GM13976 (cell line): Measurements from ENCODE around the gene CHPF.

Experiments
- DNase-seq: peaks from one replicate; pipeline ENCODE4 v3.0.0; 2012; ENCODE audit warnings: low spot score
- in situ Hi-C: fragments of 300-500 bp; cut with MboI; formaldehyde crosslinking; loops from one replicate; pipeline ENCODE4 v1.12.0; 2022; ENCODE audit warnings: low sequenced_read_pairs, mixed read lengths, inconsistent platforms; ENCODE audit not compliant: unreplicated experiment
- TF ChIP-seq, protein P1 (sequence below): IDR thresholded peaks from 2 replicates; pipeline ENCODE4 v1.5.1; 2012; ENCODE audit warnings: borderline replicate concordance, mild to moderate bottlenecking; ENCODE audit not compliant: insufficient read depth; ENCODE audit errors: extremely low read depth, missing control alignments, control extremely low read depth

CHPF gene

DNA sequence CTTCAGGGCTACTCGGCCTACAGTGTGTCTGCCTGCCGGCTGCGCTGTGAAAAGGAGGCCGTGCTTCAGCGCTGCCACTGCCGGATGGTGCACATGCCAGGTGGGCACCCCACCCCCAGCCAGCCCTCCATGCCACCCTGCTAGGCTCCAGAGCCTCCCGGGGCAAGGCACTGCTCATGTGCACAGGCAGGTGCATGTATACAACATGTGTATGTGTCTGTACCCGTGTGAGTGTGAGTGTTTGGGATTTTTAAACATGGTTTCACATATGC, 11.3 kb downstream of the CHPF start:
- in situ Hi-C loops = loop anchor here (5.0 to 10.0 kb wide), 2 partner anchors 130 to 162 kb away; no protein-coding TSS in a partner anchor
- TF ChIP-seq, protein P1, sequence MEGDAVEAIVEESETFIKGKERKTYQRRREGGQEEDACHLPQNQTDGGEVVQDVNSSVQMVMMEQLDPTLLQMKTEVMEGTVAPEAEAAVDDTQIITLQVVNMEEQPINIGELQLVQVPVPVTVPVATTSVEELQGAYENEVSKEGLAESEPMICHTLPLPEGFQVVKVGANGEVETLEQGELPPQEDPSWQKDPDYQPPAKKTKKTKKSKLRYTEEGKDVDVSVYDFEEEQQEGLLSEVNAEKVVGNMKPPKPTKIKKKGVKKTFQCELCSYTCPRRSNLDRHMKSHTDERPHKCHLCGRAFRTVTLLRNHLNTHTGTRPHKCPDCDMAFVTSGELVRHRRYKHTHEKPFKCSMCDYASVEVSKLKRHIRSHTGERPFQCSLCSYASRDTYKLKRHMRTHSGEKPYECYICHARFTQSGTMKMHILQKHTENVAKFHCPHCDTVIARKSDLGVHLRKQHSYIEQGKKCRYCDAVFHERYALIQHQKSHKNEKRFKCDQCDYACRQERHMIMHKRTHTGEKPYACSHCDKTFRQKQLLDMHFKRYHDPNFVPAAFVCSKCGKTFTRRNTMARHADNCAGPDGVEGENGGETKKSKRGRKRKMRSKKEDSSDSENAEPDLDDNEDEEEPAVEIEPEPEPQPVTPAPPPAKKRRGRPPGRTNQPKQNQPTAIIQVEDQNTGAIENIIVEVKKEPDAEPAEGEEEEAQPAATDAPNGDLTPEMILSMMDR = no peak
- no peak for DNase-seq

DNA sequence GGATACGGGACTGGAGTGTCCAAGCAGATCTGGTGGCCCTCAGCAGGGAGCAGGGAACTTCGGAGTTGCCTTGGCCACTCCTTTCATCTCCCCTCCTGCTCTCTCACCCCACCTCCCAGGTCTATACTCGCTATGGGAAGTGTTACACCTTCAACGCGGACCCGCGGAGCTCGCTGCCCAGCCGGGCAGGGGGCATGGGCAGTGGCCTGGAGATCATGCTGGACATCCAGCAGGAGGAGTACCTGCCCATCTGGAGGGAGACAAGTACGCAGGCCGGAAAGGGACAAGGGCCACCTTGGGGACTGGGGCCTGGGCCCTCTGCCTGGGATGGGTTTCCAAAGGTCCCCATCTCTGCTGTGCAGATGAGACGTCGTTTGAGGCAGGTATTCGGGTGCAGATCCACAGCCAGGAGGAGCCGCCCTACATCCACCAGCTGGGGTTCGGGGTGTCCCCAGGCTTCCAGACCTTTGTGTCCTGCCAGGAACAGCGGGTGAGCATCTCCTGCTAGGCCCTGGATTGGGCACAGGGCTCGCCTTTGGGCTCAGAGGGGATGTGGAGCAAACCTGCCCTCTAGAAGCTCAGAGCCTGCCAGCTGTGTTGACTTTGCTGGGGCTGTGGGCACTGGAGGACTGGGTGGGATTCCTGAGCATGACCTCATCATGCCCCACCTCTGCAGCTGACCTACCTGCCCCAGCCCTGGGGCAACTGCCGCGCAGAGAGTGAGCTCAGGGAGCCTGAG, 11.8 kb downstream of the CHPF start:
- in situ Hi-C loops = loop anchor here (5.0 to 10.0 kb wide), 2 partner anchors 130 to 163 kb away; no protein-coding TSS in a partner anchor
- DNase-seq = no peak
- TF ChIP-seq, protein P1 = no peak

DNA sequence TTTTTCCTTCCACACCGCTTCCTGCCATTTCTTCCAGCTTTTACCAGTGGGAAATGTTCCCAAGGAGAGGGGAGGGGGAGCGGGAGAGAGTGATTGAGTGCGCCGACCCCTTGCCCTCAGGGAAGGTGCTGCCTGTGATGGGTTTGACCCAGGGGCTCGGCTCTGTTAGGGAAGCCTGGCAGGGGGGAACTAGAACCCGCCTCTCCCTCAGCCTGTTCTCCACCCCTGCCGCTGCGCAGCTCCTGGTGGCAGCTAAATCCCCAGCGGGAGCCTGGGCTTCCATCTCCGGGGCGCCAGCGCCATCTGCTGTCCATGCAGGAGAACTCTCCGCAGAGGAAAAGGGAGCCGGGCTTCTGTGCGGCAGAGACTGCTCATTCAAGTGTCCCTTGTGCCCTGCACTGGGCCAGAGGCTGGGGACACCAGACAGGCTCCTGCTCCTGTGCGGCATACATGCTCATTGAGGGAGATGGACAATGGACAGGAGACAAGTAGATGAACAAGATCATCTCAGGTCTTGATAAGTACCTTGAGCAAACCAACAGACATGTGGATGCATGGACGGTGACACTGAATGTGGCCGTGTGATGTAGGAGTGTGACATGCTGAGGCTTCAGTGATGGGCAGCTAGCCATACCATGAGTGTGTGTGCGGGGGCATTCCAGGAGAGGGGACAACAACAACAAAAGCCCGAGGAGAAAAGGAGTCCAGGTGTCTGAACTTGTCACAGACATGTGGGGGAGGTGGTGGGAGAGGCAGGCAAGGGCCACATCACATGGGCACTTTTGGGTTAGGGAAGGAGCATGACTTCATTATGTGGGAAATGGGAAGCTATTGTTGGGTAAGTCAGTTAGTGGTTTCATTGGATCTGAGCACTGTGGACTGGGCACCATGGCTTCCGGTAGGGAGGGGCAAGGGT, 13.3 kb downstream of the CHPF start:
- DNase-seq = peak; percentile 94
- in situ Hi-C loops = loop anchor here (5.0 to 10.0 kb wide), 2 partner anchors 128 to 164 kb away; no protein-coding TSS in a partner anchor
- TF ChIP-seq, protein P1 = peak; percentile 87

DNA sequence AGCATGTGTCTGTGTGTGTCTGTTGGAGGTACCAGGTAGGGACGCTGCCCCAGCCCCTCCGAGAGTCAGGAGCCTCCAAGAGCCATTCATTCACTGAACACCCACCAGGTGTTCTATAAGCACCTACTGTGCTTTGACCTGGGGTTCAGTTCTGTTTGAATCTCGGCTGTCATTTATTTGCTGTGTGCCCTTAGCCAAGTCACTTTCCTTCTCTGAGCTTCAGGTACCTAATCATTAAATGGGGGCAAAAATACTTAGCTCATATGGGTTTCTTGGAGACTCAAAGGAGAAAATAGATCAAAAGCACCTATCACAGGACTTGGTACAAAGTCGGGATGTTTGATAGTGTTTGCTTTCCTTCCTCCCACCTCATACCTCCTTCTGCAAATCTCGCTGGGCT, 16.1 kb downstream of the CHPF start:
- no peak for DNase-seq
- in situ Hi-C loops = no loop called here
- TF ChIP-seq, protein P1 = no peak

DNA sequence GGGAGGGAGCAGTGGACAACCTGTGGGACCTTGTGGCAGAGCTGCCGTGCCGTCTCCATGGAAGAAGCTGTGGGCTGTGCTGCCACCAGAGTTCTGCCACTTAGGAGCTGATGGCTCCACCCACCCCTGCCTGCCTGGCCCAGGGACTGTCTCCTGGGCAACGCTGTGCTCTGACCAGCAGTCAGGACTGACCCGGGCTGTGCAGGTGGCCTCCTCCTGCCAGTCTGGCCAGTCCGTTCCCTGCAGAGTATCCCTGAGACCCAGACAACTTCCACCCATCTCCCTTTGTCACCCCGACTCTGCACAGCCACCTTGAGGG, 16.6 kb downstream of the CHPF start:
- TF ChIP-seq, protein P1 = no peak
- in situ Hi-C loops = no loop called here
- DNase-seq = no peak

DNA sequence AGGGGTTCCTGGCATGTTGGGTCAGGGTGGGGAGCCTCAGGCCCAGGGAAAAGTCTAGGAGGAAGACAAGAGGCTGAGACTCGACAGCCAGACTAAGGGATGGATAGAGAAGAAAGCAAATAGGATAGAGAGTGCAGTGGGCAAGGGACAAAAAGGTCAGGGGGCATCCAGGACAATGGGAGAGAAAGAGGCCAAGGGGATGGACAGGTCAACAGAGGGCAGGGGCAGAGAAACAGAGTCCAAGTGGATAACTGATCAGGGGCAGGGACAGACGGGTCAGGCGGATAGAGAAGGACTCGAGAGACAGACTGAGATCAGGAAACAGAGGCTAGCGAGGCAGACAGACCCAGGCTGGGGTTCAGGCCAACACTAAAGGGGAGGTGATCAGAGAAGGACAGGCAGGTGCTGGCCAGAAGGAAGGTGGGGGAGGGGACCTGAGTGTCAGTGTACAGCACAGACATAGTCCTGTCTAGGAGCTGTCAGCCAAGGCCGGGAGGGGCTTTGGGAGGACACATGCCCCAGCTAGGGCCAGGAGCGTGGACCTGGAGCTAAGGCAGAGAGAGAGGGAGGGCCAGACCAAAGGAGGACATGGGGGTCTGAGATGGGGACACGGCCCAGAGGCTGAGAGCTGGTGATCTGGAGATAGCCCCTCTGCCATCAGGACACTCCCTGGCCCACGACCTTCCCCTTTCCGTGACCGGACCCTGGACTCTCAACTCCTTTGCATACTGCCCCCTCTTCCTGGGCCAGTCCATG, 17.1 kb downstream of the CHPF start:
- TF ChIP-seq, protein P1 = no peak
- in situ Hi-C loops = no loop called here
- no peak for DNase-seq
